IMR-90 (cell line): ENCODE measurements around the gene TAF4. TPM values are rescaled to one million over a fixed set of nuclear protein-coding genes. Genes with fewer than 3 reads are reported as not detected.

Experiments
- ATAC-seq: fragments of 200-7000 bp; cut with Tn5 transposase; 2 replicates; pipeline ENCODE4 v1.9.1; 2020; ENCODE audit warnings: low read depth, mild to moderate bottlenecking, moderate library complexity
- BruUV-seq: library from RNA; stranded (reverse); fragments of 400-500 nt; replicated peaks from 2 replicates; lab custom pipeline; 2021; lab: Mats Ljungman, UMichigan
- CTCF ChIA-PET: fragments of 300-600 bp; formaldehyde crosslinking; extraction: SDS; loops from one replicate; lab custom pipeline; 2021; ENCODE audit warnings: antibody characterized with exemption; lab: Yijun Ruan, JAX
- POLR2A ChIA-PET: fragments of 300-600 bp; sonication (Branson Sonifier 250); formaldehyde crosslinking; loops from one replicate; lab custom pipeline; 2022; ENCODE audit warnings: antibody characterized with exemption; ENCODE audit not compliant: unreplicated experiment; lab: Charles Lee
- DNase-seq: peaks from one replicate; pipeline ENCODE4 v3.0.0; 2013
- H2AFZ ChIP-seq: replicated peaks from 2 replicates; pipeline ENCODE3; 2013; ENCODE audit warnings: low read length, mild to moderate bottlenecking; ENCODE audit not compliant: poor library complexity
- H2AK5ac ChIP-seq: 2 replicates; pipeline ENCODE4 v1.6.1; 2013; ENCODE audit warnings: low read depth, low read length, inconsistent platforms
- H2AK9ac ChIP-seq: replicated peaks from 2 replicates; pipeline ENCODE3; 2013; ENCODE audit warnings: mild to moderate bottlenecking, low read depth, low read length, moderate library complexity; ENCODE audit not compliant: poor library complexity
- H2BK120ac ChIP-seq: 2 replicates; pipeline ENCODE4 v1.6.1; 2013; ENCODE audit warnings: low read depth, low read length, inconsistent platforms
- H2BK15ac ChIP-seq: 3 replicates; pipeline ENCODE4 v1.6.1; 2013; ENCODE audit warnings: low read depth, low read length, inconsistent platforms
- H2BK20ac ChIP-seq: 2 replicates; pipeline ENCODE4 v1.6.1; 2013; ENCODE audit warnings: low read depth, mild to moderate bottlenecking, inconsistent platforms, low read length, moderate library complexity
- H2BK5ac ChIP-seq: 2 replicates; pipeline ENCODE4 v1.6.1; 2013; ENCODE audit warnings: mild to moderate bottlenecking, low read depth, low read length, inconsistent platforms; ENCODE audit not compliant: poor library complexity, severe bottlenecking
- H3K14ac ChIP-seq: replicated peaks from 2 replicates; pipeline ENCODE4 v1.6.1; 2013; ENCODE audit warnings: low read depth, low read length, inconsistent platforms
- H3K18ac ChIP-seq: 2 replicates; pipeline ENCODE4 v1.6.1; 2013; ENCODE audit warnings: low read depth, low read length, control low read depth
- H3K23ac ChIP-seq: 2 replicates; pipeline ENCODE4 v1.6.1; 2013; ENCODE audit warnings: low read depth, low read length, inconsistent platforms
- H3K27ac ChIP-seq: 2 replicates; pipeline ENCODE4 v1.5.1; 2013; ENCODE audit warnings: mild to moderate bottlenecking, control low read depth, low read length; ENCODE audit not compliant: insufficient read depth
- H3K27me3 ChIP-seq: 2 replicates; pipeline ENCODE4 v1.6.1; 2013; ENCODE audit warnings: low read length; ENCODE audit not compliant: control insufficient read depth, insufficient read depth
- H3K36me3 ChIP-seq: 2 replicates; pipeline ENCODE4 v1.6.1; 2013; ENCODE audit warnings: low read length, mixed read lengths; ENCODE audit not compliant: control insufficient read depth, insufficient read depth
- H3K4ac ChIP-seq: 2 replicates; pipeline ENCODE4 v1.6.1; 2013; ENCODE audit warnings: low read depth, low read length, inconsistent platforms
- H3K4me1 ChIP-seq: 2 replicates; pipeline ENCODE4 v1.6.1; 2013; ENCODE audit warnings: low read length, mixed read lengths; ENCODE audit not compliant: control insufficient read depth, insufficient read depth
- H3K4me2 ChIP-seq: 2 replicates; pipeline ENCODE4 v1.6.1; 2013; ENCODE audit warnings: low read depth, mild to moderate bottlenecking, control low read depth, low read length, moderate library complexity
- H3K4me3 ChIP-seq: 2 replicates; pipeline ENCODE4 v1.5.1; 2013; ENCODE audit warnings: low read depth, mild to moderate bottlenecking, control low read depth, low read length, moderate library complexity; ENCODE audit not compliant: insufficient read depth
- H3K56ac ChIP-seq: 2 replicates; pipeline ENCODE4 v1.6.1; 2013; ENCODE audit warnings: low read length, inconsistent platforms; ENCODE audit not compliant: insufficient read depth; ENCODE audit errors: extremely low read depth
- H3K79me1 ChIP-seq, 2 experiments: 2 replicates each; pipeline ENCODE4 v1.6.1; 2013; ENCODE audit warnings: low read length in 2 of 2, inconsistent platforms in 1 of 2, low read depth in 1 of 2
- H3K9ac ChIP-seq: 2 replicates; pipeline ENCODE4 v1.6.1; 2013; ENCODE audit warnings: low read depth, low read length, control low read depth
- H3K9me1 ChIP-seq: 2 replicates; pipeline ENCODE4 v1.6.1; 2013; ENCODE audit warnings: low read length, inconsistent platforms; ENCODE audit not compliant: insufficient read depth
- H3K9me3 ChIP-seq: 2 replicates; pipeline ENCODE4 v1.6.1; 2013; ENCODE audit warnings: low read length; ENCODE audit not compliant: control insufficient read depth, insufficient read depth
- H4K20me1 ChIP-seq: 2 replicates; pipeline ENCODE4 v1.6.1; 2013; ENCODE audit warnings: low read length, inconsistent platforms; ENCODE audit not compliant: insufficient read depth
- H4K5ac ChIP-seq: 2 replicates; pipeline ENCODE4 v1.6.1; 2013; ENCODE audit warnings: mild to moderate bottlenecking, low read depth, low read length, control low read depth
- H4K8ac ChIP-seq, 2 experiments: 2 replicates each; pipeline ENCODE4 v1.6.1; 2013; ENCODE audit warnings: low read depth in 2 of 2, low read length in 2 of 2, control low read depth in 1 of 2, inconsistent platforms in 1 of 2
- H4K91ac ChIP-seq: 2 replicates; pipeline ENCODE4 v1.6.1; 2013; ENCODE audit warnings: low read depth, low read length, inconsistent platforms; ENCODE audit not compliant: insufficient read depth
- BHLHE40 ChIP-seq: fragments of 150-350 bp; IDR thresholded peaks from 2 replicates; pipeline ENCODE4 v1.6.1; 2016; ENCODE audit warnings: mild to moderate bottlenecking, low read depth, low read length
- CHD1 ChIP-seq: IDR thresholded peaks from 2 replicates; pipeline ENCODE4 v1.6.1; 2012; ENCODE audit warnings: low read depth, low read length, improper control_type of control experiment
- ELK1 ChIP-seq: fragments of 150-350 bp; IDR thresholded peaks from 2 replicates; pipeline ENCODE4 v1.6.1; 2016; ENCODE audit warnings: low read depth, mild to moderate bottlenecking, low read length, moderate library complexity, borderline replicate concordance
- FOS ChIP-seq: fragments of 150-350 bp; IDR thresholded peaks from 2 replicates; pipeline ENCODE4 v1.6.1; 2016; ENCODE audit warnings: low read depth, low read length
- MXI1 ChIP-seq: IDR thresholded peaks from 2 replicates; pipeline ENCODE4 v1.6.1; 2012; ENCODE audit warnings: low read depth, mild to moderate bottlenecking, low read length, moderate library complexity, borderline replicate concordance
- USF2 ChIP-seq: fragments of 150-350 bp; IDR thresholded peaks from 2 replicates; pipeline ENCODE4 v1.6.1; 2017; ENCODE audit warnings: mild to moderate bottlenecking, antibody characterized with exemption, low read length, low read depth
- WGBS, 2 experiments: methylation state at CpG; one replicate each; pipeline versions ENCODE4 v1.1.5 to v1.1.7; 2013; ENCODE audit warnings: missing lambda C conversion rate in 2 of 2; ENCODE audit not compliant: insufficient read length in 1 of 2; ENCODE audit errors: extremely low coverage in 2 of 2; 5-methylcytosine and 5-hydroxymethylcytosine counted together
- dilution Hi-C: fragments of 300-500 bp; cut with HindIII; formaldehyde crosslinking; loops from one replicate; pipeline ENCODE4 v1.14.3; 2018; ENCODE audit warnings: low sequenced_read_pairs; ENCODE audit not compliant: unreplicated experiment
- in situ Hi-C: fragments of 300-500 bp; cut with MboI; formaldehyde crosslinking; loops from 3 replicates; pipeline ENCODE4 v1.14.3; 2019; ENCODE audit warnings: low sequenced_read_pairs, inconsistent platforms, mixed read lengths
- intact Hi-C: fragments of 100-400 bp; cut with micrococcal nuclease; formaldehyde crosslinking; loops from 2 replicates; pipeline ENCODE4 v1.10.0; 2022
- polyA plus RNA-seq, 3 experiments: library from polyadenylated mRNA; depleted of rRNA; stranded (reverse); fragments of >200 nt; gene quantifications; 2 replicates each; pipeline ENCODE4 v1.2.3, GENCODE V29; 2012; ENCODE audit warnings: low replicate concordance in 1 of 3
- total RNA-seq: library from RNA; depleted of rRNA; stranded (reverse); fragments of >200 nt; gene quantifications from 2 replicates; pipeline ENCODE4 v1.2.3, GENCODE V29; 2012

The TAF4 gene
- total and polyA plus RNA-seq, 2 of the 4 experiments (the other 2 are of a cell fraction): 1.4 to 5.1 TPM

GRCh38 chr20:61936701-61937131, 129.0 kb downstream of the TAF4 start:
- Histone ChIP-seq H2AK5ac (no peak overlapping the region), H2AFZ (no peak overlapping the region), H2BK120ac (no peak overlapping the region), H2BK15ac (no peak overlapping the region), H3K4me3 (no peak overlapping the region), H3K56ac (no peak overlapping the region), H3K9me3 (no peaks in the 10 kb centered on the region), H4K20me1 (no peaks in the 10 kb centered on the region), H3K14ac (no peak overlapping the region), H3K27ac (no peak overlapping the region), H3K23ac (no peak overlapping the region), H3K27me3 (peaks cover 5% of the 10 kb centered on the region; the same call in 1 of the 2 replicates), H3K4ac (no peak overlapping the region), H2AK9ac (no peak overlapping the region), H4K5ac (no peak overlapping the region), H3K18ac (no peak overlapping the region), H3K9me1 (no peaks in the 10 kb centered on the region; the same call in 1 of the 2 replicates), H4K91ac (no peak overlapping the region), H3K9ac (no peak overlapping the region), H2BK20ac (no peak overlapping the region), H3K36me3 (no peaks in the 10 kb centered on the region), H2BK5ac (no peak overlapping the region), H4K8ac (no peak overlapping the region), H3K79me1 (no peaks in the 10 kb centered on the region), H3K4me1 (no peaks in the 10 kb centered on the region), H3K4me2 (no peak overlapping the region)
- no peak for TF ChIP-seq MXI1
- TF ChIP-seq CHD1: no peak
- no peak for TF ChIP-seq FOS
- no peak for TF ChIP-seq BHLHE40
- no peak for TF ChIP-seq ELK1
- TF ChIP-seq USF2: no peak
- no peak for DNase-seq
- intact Hi-C loops: no loop called here
- dilution Hi-C loops: no loop called here
- WGBS, 2 experiments: 77% methylated on average over 13 of the region's 29 CpGs; no CpG with 5 or more reads in 1 of the 2 experiments
- in situ Hi-C loops: no loop called here
- ChIA-PET POLR2A (interaction anchor here (0.5 kb wide), 1 partner anchor 11 kb away, joined by 3 read pairs; no protein-coding TSS in a partner anchor), CTCF (interaction anchor here (0.7 to 0.8 kb wide), 2 partner anchors 450 to 1636 kb away, joined by 3 read pairs; no protein-coding TSS in a partner anchor)
- BruUV-seq: no TSS peak
- ATAC-seq: no peak
